Measurements from ENCODE around the gene MIA2.

- TF ChIP-seq, protein P1, sequence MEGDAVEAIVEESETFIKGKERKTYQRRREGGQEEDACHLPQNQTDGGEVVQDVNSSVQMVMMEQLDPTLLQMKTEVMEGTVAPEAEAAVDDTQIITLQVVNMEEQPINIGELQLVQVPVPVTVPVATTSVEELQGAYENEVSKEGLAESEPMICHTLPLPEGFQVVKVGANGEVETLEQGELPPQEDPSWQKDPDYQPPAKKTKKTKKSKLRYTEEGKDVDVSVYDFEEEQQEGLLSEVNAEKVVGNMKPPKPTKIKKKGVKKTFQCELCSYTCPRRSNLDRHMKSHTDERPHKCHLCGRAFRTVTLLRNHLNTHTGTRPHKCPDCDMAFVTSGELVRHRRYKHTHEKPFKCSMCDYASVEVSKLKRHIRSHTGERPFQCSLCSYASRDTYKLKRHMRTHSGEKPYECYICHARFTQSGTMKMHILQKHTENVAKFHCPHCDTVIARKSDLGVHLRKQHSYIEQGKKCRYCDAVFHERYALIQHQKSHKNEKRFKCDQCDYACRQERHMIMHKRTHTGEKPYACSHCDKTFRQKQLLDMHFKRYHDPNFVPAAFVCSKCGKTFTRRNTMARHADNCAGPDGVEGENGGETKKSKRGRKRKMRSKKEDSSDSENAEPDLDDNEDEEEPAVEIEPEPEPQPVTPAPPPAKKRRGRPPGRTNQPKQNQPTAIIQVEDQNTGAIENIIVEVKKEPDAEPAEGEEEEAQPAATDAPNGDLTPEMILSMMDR (IDR thresholded peaks at IDR 0.05) = no peak
- no peak for TF ChIP-seq POLR2A (IDR thresholded peaks at IDR 0.05)
Observed at GRCh38 chr14:39416072-39416471, 182.4 kb downstream of the MIA2 start.

Measured in body of pancreas (tissue), 4 donors.